ENCODE results near the gene IGSF10. TPM values are rescaled to one million over a fixed set of nuclear protein-coding genes. Genes with fewer than 3 reads are reported as not detected.

The IGSF10 gene
- total RNA-seq, 5 donors from 2014 or later (not counting 1 experiment from before 2014, with no cell fraction given) = 0.03 to 0.15 (median 0.09) TPM; not detected in 2

- Histone ChIP-seq H3K9me3 (no peaks in the 10 kb centered on the region), H3K27ac (ENCODE audit: low read length) (no peak overlapping the region), H3K36me3 (ENCODE audit: control insufficient read depth in 2 of 2, extremely low read depth in 1 of 2, insufficient read depth in 1 of 2, low read length in 1 of 2) (no peaks in the 10 kb centered on the region), H3K4me1 (ENCODE audit: control insufficient read depth in 1 of 2, extremely low read depth in 1 of 2, insufficient read depth in 2 of 2, low read length in 2 of 2) (no peaks in the 10 kb centered on the region), H3K27me3 (replicated peaks in 1 of 2; ENCODE audit: control insufficient read depth in 2 of 2, extremely low read depth in 1 of 2, insufficient read depth in 2 of 2, low read length in 1 of 2) (no peaks in the 10 kb centered on the region), H3K4me3 (ENCODE audit: control insufficient read depth in 1 of 2, extremely low read depth in 1 of 2, low read length in 1 of 2) (no peak overlapping the region)
- ChIA-PET CTCF (no interaction called here), POLR2A (no interaction called here)
- H3K27ac Mint-ChIP-seq = no peak overlapping the region
- no peak for ATAC-seq (replicated peaks in 1 of 4)
- no peaks in the 10 kb centered on the region for H3K9me3 Mint-ChIP-seq
- DNase-seq = no peak
- whole genome bisulfite sequencing (ENCODE audit: insufficient coverage) = no CpG with 5 or more reads among the region's 1 CpG
- H3K27me3 Mint-ChIP-seq = peaks cover 6 to 17% of the 10 kb centered on the region in 2 donors
- peaks cover 0 to 6% (median 3%) of the 10 kb centered on the region in 3 donors for H3K4me1 Mint-ChIP-seq
- no peaks in the 10 kb centered on the region for H3K36me3 Mint-ChIP-seq
- no peak overlapping the region for H3K4me3 Mint-ChIP-seq
These were observed 8.5 kb downstream of the IGSF10 start for GRCh38 chr3:151452368-151452767.

GRCh38 chr3:151446002-151446340, 14.9 kb downstream of the IGSF10 start:
- ATAC-seq (replicated peaks in 1 of 4) = no peak
- Mint-ChIP-seq H3K36me3 (no peaks in the 10 kb centered on the region), H3K9me3 (peaks cover 0 to 5% (median 0%) of the 10 kb centered on the region in 3 donors), H3K4me3 (no peak overlapping the region), H3K27ac (no peak overlapping the region), H3K27me3 (peaks cover 14 to 24% of the 10 kb centered on the region in 2 donors), H3K4me1 (no peaks in the 10 kb centered on the region)
- H3K9me3 ChIP-seq = no peaks in the 10 kb centered on the region
- H3K27ac ChIP-seq (ENCODE audit: low read length) = no peak overlapping the region
- H3K4me1 ChIP-seq (ENCODE audit: control insufficient read depth in 1 of 2, extremely low read depth in 1 of 2, insufficient read depth in 2 of 2, low read length in 2 of 2) = no peaks in the 10 kb centered on the region
- H3K27me3 ChIP-seq (replicated peaks in 1 of 2; ENCODE audit: control insufficient read depth in 2 of 2, extremely low read depth in 1 of 2, insufficient read depth in 2 of 2, low read length in 1 of 2) = no peaks in the 10 kb centered on the region
- ChIA-PET POLR2A (interaction anchor here in 1 of 2 donors (0.6 kb wide), 1 partner anchor 658 kb away, joined by 3 read pairs; no protein-coding TSS in a partner anchor), CTCF (no interaction called here)
- H3K4me3 ChIP-seq (ENCODE audit: control insufficient read depth in 1 of 2, extremely low read depth in 1 of 2, low read length in 1 of 2) = no peak overlapping the region
- no peaks in the 10 kb centered on the region for H3K36me3 ChIP-seq (ENCODE audit: control insufficient read depth in 2 of 2, extremely low read depth in 1 of 2, insufficient read depth in 1 of 2, low read length in 1 of 2)
- WGBS (ENCODE audit: insufficient coverage) = 81% methylated on average over 3 of the region's 3 CpGs
- no peak for DNase-seq

DNA sequence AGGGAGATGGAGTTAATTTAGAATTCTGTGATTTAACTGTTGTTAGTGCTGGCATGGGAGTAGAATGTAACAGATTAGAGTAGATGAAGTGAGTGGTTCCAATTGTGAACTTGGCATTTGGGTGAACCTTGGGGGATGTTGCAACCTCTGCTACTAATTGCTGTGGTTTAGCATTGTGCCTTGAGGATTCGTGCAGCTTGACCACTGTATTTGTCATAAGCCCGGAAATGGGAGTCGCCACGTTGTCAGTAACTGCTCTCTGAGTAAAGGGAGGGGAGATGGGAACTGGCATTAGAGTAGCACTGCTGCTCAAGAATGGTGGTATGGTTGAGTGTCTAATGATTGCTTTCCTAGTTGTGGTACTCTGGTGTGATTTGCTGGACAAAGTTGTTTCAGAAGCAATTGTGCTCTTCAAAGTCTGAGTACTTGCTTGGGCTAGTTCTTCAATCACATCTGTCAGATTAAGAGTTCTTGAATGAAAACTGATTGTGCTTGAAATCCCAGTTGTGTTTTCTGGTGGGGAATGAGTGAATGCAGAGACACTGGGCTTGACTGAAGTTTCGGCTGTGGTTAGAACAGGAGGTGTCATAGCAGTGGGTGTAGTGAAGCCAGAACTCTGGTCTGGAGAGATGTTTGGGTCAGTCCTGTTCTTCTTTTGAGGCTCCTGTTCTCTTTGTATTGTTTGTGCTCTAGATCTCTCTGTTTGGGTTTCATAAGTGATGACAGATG, 15.4 kb downstream of the IGSF10 start:
- Mint-ChIP-seq H3K4me3 (no peak overlapping the region), H3K27ac (no peak overlapping the region), H3K36me3 (no peaks in the 10 kb centered on the region), H3K9me3 (peaks cover 0 to 5% (median 0%) of the 10 kb centered on the region in 3 donors), H3K27me3 (peaks cover 14 to 24% of the 10 kb centered on the region in 2 donors), H3K4me1 (no peaks in the 10 kb centered on the region)
- H3K27me3 ChIP-seq (replicated peaks in 1 of 2; ENCODE audit: control insufficient read depth in 2 of 2, extremely low read depth in 1 of 2, insufficient read depth in 2 of 2, low read length in 1 of 2) = no peaks in the 10 kb centered on the region
- no peak for DNase-seq
- H3K9me3 ChIP-seq = no peaks in the 10 kb centered on the region
- H3K27ac ChIP-seq (ENCODE audit: low read length) = no peak overlapping the region
- no peaks in the 10 kb centered on the region for H3K4me1 ChIP-seq (ENCODE audit: control insufficient read depth in 1 of 2, extremely low read depth in 1 of 2, insufficient read depth in 2 of 2, low read length in 2 of 2)
- ATAC-seq (replicated peaks in 1 of 4) = no peak
- 76% methylated on average over 5 of the region's 5 CpGs for WGBS (ENCODE audit: insufficient coverage)
- CTCF ChIA-PET = no interaction called here
- no peaks in the 10 kb centered on the region for H3K36me3 ChIP-seq (ENCODE audit: control insufficient read depth in 2 of 2, extremely low read depth in 1 of 2, insufficient read depth in 1 of 2, low read length in 1 of 2)
- POLR2A ChIA-PET = interaction anchor here in 1 of 2 donors (0.6 kb wide), 1 partner anchor 658 kb away, joined by 3 read pairs; no protein-coding TSS in a partner anchor
- no peak overlapping the region for H3K4me3 ChIP-seq (ENCODE audit: control insufficient read depth in 1 of 2, extremely low read depth in 1 of 2, low read length in 1 of 2)

GRCh38 chr3:151443583-151443982, 17.3 kb downstream of the IGSF10 start:
- ChIA-PET POLR2A (no interaction called here), CTCF (no interaction called here)
- 89% methylated on average over 4 of the region's 7 CpGs for WGBS (ENCODE audit: insufficient coverage)
- no peak for ATAC-seq (replicated peaks in 1 of 4)
- no peaks in the 10 kb centered on the region for H3K4me1 Mint-ChIP-seq
- H3K27me3 Mint-ChIP-seq = peaks cover 8 to 18% of the 10 kb centered on the region in 2 donors
- no peaks in the 10 kb centered on the region for H3K4me1 ChIP-seq (ENCODE audit: control insufficient read depth in 1 of 2, extremely low read depth in 1 of 2, insufficient read depth in 2 of 2, low read length in 2 of 2)
- no peaks in the 10 kb centered on the region for H3K36me3 Mint-ChIP-seq
- peaks cover 0 to 3% of the 10 kb centered on the region in 2 experiments for H3K27me3 ChIP-seq (replicated peaks in 1 of 2; ENCODE audit: control insufficient read depth in 2 of 2, extremely low read depth in 1 of 2, insufficient read depth in 2 of 2, low read length in 1 of 2)
- no peak overlapping the region for H3K4me3 ChIP-seq (ENCODE audit: control insufficient read depth in 1 of 2, extremely low read depth in 1 of 2, low read length in 1 of 2)
- H3K27ac ChIP-seq (ENCODE audit: low read length) = no peak overlapping the region
- no peaks in the 10 kb centered on the region for H3K9me3 ChIP-seq
- DNase-seq = no peak
- H3K36me3 ChIP-seq (ENCODE audit: control insufficient read depth in 2 of 2, extremely low read depth in 1 of 2, insufficient read depth in 1 of 2, low read length in 1 of 2) = no peaks in the 10 kb centered on the region
- H3K4me3 Mint-ChIP-seq = no peak overlapping the region
- H3K27ac Mint-ChIP-seq = no peak overlapping the region
- H3K9me3 Mint-ChIP-seq = peaks cover 0 to 5% (median 0%) of the 10 kb centered on the region in 3 donors

GRCh38 chr3:151440940-151441339, 19.9 kb downstream of the IGSF10 start:
- Histone ChIP-seq H3K9me3 (no peaks in the 10 kb centered on the region), H3K36me3 (ENCODE audit: control insufficient read depth in 2 of 2, extremely low read depth in 1 of 2, insufficient read depth in 1 of 2, low read length in 1 of 2) (no peaks in the 10 kb centered on the region), H3K27me3 (replicated peaks in 1 of 2; ENCODE audit: control insufficient read depth in 2 of 2, extremely low read depth in 1 of 2, insufficient read depth in 2 of 2, low read length in 1 of 2) (peaks cover 0 to 3% of the 10 kb centered on the region in 2 experiments), H3K4me1 (ENCODE audit: control insufficient read depth in 1 of 2, extremely low read depth in 1 of 2, insufficient read depth in 2 of 2, low read length in 2 of 2) (no peaks in the 10 kb centered on the region), H3K27ac (ENCODE audit: low read length) (no peak overlapping the region), H3K4me3 (ENCODE audit: control insufficient read depth in 1 of 2, extremely low read depth in 1 of 2, low read length in 1 of 2) (no peak overlapping the region)
- H3K4me3 Mint-ChIP-seq = no peak overlapping the region
- H3K27ac Mint-ChIP-seq = no peak overlapping the region
- H3K9me3 Mint-ChIP-seq = peaks cover 0 to 4% (median 0%) of the 10 kb centered on the region in 3 donors
- DNase-seq (no peak), ATAC-seq (replicated peaks in 1 of 4) (no peak)
- H3K27me3 Mint-ChIP-seq = peaks cover 2 to 11% of the 10 kb centered on the region in 2 donors
- no peaks in the 10 kb centered on the region for H3K4me1 Mint-ChIP-seq
- ChIA-PET POLR2A (no interaction called here), CTCF (interaction anchor here (0.7 to 1.3 kb wide), 6 partner anchors 9 to 478 kb away, joined by 3 to 6 read pairs (median 4); no protein-coding TSS in a partner anchor)
- no CpG with 5 or more reads among the region's 1 CpG for WGBS (ENCODE audit: insufficient coverage)
- no peaks in the 10 kb centered on the region for H3K36me3 Mint-ChIP-seq

DNA sequence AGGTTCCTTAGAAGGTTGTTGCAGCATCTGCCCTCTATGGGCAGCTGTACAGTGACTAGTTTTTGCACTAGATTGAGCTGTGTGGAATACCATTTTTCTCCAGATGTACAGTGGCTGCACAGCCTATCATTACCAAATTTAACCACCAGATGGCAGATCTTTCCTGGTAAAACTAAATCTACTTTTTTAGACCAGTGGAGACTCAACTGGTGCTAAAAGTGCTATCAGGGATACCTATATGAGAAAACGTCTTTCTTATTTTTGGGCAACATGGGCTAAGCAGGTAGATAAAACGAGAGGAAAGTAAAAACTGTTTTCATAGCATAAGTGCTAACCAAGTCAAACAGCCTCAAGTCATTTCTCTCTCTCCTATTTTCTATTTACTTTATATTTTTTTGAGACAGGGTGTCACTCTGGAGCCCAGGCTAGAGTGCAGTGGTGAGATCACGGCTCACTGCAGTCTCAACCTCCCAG, 21.2 kb downstream of the IGSF10 start:
- Mint-ChIP-seq H3K4me1 (no peaks in the 10 kb centered on the region), H3K27me3 (peaks cover 0 to 3% of the 10 kb centered on the region in 2 donors), H3K9me3 (no peaks in the 10 kb centered on the region), H3K27ac (no peak overlapping the region), H3K36me3 (no peaks in the 10 kb centered on the region), H3K4me3 (no peak overlapping the region)
- ATAC-seq (replicated peaks in 1 of 4) (no peak), DNase-seq (peak in 3 of 35 experiments; percentile 3 to 57 (median 5))
- no peak overlapping the region for H3K4me3 ChIP-seq (ENCODE audit: control insufficient read depth in 1 of 2, extremely low read depth in 1 of 2, low read length in 1 of 2)
- no peaks in the 10 kb centered on the region for H3K9me3 ChIP-seq
- H3K36me3 ChIP-seq (ENCODE audit: control insufficient read depth in 2 of 2, extremely low read depth in 1 of 2, insufficient read depth in 1 of 2, low read length in 1 of 2) = no peaks in the 10 kb centered on the region
- ChIA-PET CTCF (interaction anchor here (0.5 to 1.8 kb wide), 6 partner anchors 8 to 1085 kb away, joined by 3 to 10 read pairs (median 4); no protein-coding TSS in a partner anchor), POLR2A (no interaction called here)
- peaks cover 0 to 3% of the 10 kb centered on the region in 2 experiments for H3K27me3 ChIP-seq (replicated peaks in 1 of 2; ENCODE audit: control insufficient read depth in 2 of 2, extremely low read depth in 1 of 2, insufficient read depth in 2 of 2, low read length in 1 of 2)
- no CpG with 5 or more reads among the region's 3 CpGs for WGBS (ENCODE audit: insufficient coverage)
- no peak overlapping the region for H3K27ac ChIP-seq (ENCODE audit: low read length)
- no peaks in the 10 kb centered on the region for H3K4me1 ChIP-seq (ENCODE audit: control insufficient read depth in 1 of 2, extremely low read depth in 1 of 2, insufficient read depth in 2 of 2, low read length in 2 of 2)

Measured in T-cell (primary cell).